Measurements from ENCODE around the gene SPCS3.
"Not testable (repeated sequence)": the region's sequence is repeated elsewhere in the genome, so short reads cannot be mapped to it uniquely, and the experiment has no call there.

SPCS3 gene

DNA sequence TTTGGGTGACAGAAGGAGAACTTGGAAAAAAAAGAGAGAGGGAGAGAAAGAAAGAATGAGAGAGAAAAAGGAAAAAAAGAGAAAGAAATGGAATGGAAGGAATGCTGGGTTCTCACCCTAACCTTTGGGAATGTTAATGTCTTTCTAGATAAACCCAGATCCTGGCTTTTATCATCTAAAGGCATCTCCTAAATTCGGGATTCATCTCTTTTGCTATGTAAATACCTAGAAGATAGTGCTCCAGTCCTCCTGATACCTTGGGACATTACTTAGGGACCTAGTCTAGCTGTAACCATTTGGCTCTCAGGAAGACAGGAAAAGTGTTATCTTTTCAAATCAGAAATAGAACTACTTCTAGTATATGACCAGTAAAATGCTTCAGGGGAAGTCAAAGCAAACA, 15.8 kb upstream of the SPCS3 start:
- no peak for DNase-seq (ENCODE audit: low read depth, low spot score)

DNA sequence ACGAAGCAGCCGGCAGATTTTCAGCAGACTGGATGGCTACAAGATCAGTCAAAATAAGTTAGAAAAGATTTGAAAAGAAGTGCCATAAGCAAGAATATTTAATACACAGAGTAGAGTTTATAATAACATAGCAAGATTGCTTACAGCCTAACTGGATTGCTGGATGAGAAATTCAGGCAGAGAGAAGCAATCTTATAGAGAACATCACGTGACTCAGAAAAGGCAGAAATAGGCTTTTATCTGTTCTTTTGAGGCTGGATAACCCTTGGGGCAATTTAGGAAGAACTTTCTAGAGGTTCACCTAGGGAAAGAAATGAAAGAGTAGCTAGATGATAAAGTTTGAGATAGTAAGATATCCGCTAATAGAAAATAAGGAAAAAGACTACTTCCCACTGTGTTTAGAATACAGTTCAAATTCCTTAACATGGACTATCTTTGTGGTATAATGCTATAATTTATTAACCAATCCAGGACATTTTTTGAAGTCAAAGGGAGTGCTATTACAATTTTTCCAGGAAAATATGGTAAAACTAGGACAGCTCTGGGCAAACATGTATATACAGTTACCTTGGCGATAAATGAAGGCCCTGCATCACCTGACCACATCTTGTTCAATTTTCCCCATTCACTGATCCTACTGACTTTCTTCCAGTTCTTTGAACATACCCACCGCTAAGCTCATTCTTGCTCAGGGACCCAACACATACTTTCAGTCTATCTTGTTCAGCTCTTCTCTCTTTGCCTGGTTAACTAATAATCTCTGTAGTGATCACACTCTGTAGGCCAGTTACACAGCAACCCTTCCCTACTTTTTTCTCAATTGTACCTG, 12.7 kb upstream of the SPCS3 start:
- DNase-seq (ENCODE audit: low read depth, low spot score) = no peak

DNA sequence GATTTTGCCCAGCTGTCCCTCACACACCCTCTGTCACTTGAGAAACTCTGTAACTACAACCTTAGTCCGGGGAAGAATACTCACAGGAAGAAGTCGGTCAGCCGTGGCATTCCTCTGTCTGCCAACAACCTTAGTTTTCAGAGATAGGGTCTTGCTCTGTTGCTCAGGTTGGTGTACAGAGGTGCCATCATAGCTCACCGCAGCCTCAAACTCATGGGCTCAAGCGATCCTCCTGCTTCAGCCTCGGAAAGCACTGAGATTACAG, 12.2 kb upstream of the SPCS3 start:
- DNase-seq (ENCODE audit: low read depth, low spot score) = no peak

DNA sequence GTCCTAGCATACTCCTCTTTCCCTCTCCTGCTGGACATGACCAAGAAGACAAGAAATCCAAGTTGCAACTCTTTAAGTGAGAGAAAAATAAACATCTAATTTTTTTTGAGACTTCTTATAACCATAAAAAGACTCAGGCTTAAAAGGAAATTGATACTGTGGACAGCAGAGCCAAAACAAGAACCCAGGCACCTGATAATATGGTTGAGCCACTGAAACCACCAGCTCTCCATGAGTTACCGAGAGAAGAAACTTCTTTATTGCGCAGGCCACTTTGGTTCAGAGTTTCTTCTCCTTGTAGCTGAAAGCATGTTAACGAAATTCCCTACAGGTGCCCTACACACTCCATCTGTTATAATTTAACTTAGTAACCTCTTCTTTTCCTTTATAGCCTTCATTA, 11.3 kb upstream of the SPCS3 start:
- no peak for DNase-seq (ENCODE audit: low read depth, low spot score)

DNA sequence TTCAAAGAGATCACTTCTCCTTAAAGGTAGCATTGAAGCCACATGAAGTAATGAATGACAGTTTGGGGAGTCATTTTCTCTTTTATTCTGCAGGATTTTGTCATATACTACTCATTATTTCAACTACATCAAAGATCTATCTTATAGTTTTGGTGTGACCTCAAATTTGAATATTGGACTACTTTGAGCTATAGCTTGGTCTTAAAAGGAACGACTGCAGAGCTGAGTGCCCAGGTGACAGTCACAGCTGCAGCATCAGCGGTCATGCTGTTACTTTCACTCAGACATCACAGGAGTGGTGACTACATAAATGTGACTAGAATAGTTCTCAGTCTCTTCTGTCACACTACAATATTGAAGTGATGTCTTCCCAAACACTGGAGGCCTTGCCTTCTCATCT, 10.7 kb upstream of the SPCS3 start:
- DNase-seq (ENCODE audit: low read depth, low spot score) = no peak

- no peak for DNase-seq (ENCODE audit: low read depth, low spot score)
Measured at GRCh38 chr4:176309772-176310171, 10.0 kb upstream of the SPCS3 start.

DNA sequence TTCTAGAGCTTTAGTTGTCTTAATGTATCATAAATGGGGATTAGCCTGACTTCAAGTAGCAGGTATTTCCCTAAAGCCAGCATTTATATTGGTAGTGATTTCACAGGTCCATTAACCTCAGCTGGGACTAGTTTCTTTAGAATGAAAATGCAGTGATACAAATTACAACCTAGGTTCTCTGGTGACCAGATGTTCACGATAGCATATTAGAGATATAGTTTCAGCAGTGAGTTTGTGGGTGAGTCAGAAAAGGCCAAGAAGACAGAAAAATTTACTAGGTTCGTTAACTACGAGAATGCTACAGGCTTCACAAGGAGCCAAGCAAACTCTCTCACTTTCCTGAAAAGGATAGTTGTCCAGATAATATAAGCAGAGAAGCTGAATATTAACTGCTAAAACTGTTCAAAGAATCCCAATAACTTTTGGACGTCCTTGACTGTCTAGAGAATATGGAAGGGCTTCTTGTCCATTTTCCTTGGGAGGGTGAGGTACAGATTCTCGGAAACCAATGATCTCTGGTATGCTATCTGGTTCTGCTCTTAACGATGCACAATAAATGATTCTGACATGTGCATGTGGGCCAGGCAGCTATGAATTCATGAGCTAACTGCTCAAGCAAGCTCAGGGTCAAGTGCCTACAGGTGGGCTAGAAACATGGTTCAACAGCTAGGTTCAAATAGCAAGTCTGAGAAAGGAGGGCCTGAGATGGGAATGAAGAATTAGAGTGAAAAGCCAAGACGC, 6.0 kb upstream of the SPCS3 start:
- DNase-seq (ENCODE audit: low read depth, low spot score) = no peak

DNA sequence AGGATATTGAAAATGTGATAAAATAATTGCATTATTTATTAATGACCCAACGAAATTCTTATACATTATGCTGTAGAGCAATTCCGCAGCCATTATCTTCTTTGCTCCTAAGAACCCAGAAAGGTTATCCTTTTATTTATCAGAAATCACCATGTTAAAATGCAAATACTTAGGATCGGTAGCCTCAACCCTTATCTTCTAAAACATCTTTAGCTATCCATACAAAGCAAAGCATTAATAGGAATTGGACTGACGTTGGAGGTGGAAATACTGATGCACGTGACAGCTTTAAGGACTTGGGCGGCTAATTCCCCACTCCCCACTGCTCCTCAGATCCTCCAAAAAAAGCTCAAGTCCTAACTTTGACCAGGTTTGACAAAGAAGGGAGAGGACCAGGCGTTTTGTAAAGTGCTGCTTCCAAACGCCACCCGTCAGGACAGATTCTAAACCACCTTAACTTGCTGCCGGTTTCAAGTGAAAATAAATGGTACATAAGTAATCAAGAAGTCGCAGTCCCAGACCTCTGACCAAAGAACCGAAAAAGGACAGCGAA, 539 bp upstream of the SPCS3 start:
- no peak for DNase-seq (ENCODE audit: low read depth, low spot score)

- DNase-seq (ENCODE audit: low read depth, low spot score) = no peak
Measured at GRCh38 chr4:176320340-176320975, 692 bp downstream of the SPCS3 start.

GRCh38 chr4:176320976-176321361, 1.2 kb downstream of the SPCS3 start:
- DNase-seq (ENCODE audit: low read depth, low spot score) = no peak

- no peak for DNase-seq (ENCODE audit: low read depth, low spot score)
Measured at GRCh38 chr4:176321589-176321988, 1.8 kb downstream of the SPCS3 start.

DNA sequence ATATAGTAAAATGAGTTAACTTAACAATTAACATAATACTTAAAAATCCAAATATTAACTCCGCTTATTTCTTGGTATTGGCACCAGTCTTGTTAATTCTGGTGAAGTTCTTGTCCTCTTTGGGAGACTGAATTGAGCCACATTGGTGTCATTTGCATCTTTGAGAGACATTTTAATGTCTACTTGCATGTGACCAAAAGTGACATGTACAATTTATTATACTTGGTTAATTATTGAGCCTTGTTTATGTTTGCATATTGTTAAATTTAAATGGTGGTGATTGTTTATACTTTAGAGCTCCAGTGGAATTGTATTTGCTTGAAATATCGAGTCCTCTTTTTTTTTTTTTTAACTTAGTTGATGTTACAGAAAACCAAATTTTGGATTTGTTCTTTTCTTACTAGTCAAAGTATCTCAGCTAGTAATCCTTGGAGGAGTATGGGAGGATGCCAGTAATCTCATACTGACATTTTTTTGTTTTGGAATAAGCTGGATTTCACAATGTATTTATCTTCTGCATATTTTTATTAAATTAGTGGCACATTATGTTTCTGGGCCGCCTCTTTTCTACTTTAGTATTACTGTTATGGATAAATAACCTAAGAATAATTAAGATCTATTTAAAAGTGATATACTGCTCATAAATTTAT, 3.9 kb downstream of the SPCS3 start:
- no peak for DNase-seq (ENCODE audit: low read depth, low spot score)

DNA sequence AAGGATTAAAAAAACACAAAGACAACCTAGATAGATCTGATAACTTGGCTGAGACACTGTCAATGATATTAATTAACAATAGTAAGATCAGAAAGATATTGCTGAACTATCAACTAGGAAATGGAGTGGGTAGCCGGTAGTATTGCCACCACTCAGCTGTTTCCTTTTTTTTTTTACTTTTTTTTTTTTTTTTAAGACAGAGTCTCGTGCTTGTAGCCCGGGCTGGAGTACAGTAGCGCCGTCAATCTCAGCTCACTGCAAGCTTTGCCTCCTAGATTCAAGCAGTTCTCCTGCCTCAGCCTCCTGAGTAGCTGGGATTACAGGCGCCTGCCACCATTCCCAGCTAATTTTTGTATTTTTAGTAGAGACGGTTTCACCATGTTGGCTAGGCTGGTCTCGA, 5.1 kb downstream of the SPCS3 start:
- DNase-seq (ENCODE audit: low read depth, low spot score) = not testable (repeated sequence)

DNA sequence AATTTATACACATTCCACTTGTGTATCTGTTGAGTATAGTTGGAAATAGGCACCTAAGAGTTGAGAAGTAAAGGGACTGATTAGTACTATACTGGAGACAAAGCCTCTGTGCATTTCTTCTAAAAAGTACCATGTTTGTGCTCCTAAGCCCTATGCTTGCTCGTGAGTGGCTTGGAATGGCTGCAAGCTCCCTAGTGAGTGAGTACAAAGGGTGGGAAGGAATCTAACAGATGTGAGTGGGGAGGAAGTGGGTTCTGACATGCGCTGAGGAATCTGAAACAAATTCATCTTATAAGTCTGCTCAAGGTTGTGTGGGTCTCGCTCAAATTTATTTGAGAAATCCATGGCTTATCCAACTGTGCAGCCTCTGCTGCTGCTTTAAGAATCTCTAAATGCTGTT, 13.3 kb downstream of the SPCS3 start:
- DNase-seq (ENCODE audit: low read depth, low spot score) = no peak

- no peak for DNase-seq (ENCODE audit: low read depth, low spot score)
Measured at GRCh38 chr4:176334066-176334465, 14.3 kb downstream of the SPCS3 start.

DNA sequence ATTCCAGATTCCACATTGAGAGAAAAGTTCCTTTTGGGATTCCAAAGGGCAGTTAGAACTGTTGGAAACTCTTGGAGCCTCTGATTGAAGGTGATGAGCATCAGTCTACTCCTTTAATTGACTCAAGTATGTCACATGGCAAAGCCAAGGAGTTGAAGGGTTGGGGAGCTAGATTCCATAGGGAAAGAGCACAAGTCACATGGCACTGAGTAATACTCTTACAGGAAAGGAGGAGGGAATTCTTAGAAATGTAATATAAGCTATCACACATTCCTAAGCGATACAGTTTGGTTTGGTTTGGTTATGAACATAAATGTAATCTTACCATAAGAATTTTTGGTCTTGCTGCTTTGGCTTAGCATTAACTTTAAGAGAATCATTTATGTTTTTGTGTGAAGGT, 15.7 kb downstream of the SPCS3 start:
- no peak for DNase-seq (ENCODE audit: low read depth, low spot score)

DNA sequence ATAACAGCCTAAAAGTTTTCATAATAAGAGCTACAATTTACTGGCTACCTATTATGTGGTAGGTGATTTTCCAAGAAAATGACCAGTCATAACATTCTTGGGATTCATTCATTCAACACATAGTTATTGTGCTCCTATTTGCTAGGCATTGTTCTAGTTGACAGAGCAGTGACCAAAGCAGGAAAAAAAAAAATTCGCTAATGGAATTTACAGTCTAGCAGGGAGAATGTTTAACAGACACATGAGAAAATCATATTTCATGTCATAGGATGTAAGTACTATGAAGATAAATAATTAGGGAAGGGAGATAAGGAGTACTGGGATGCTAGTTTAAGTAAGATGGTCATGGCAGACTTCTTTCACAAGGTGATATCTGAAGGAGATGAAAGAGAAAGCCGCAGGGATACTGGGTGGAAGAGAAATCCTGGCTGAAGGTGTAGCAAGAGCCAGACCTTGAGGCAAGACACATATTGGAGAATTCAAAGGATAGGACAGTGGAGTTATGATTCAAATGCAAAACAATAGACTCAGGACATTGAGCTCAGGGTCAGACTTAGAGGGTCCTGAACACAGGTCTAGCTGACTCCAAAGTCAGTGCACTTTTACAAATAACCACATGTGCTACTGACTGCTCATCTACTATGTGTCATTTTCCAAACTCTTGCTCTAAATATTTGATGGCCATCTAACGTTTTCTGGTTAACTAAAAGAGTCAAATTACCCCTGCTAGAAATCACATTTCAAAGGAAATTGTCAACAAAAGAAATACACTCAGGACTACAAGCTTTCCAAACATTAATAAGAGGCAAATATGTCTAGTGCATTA, 20.4 kb downstream of the SPCS3 start:
- no peak for DNase-seq (ENCODE audit: low read depth, low spot score)

GRCh38 chr4:176340871-176341685, 21.3 kb downstream of the SPCS3 start:
- DNase-seq (ENCODE audit: low read depth, low spot score) = no peak

DNA sequence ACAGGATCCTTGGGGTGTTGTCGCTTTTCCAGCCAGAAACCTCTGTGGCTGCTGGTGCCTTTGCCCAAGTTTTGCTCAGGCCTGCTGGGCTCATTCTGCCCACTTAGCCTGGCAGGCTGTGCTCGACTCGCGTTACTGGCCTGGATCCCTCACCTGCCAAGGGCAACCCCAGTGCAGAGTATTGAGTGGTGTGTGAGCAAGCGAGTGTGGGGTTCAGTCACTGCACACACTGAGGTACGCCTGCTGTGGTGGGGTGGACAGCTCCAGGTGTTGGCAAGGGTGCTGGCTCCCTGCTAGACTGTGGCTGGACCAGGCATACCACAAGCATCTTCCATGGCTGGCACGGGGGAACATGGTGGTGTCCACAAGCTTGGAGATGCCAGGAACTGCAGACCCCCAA, 22.6 kb downstream of the SPCS3 start:
- DNase-seq (ENCODE audit: low read depth, low spot score) = no peak

DNA sequence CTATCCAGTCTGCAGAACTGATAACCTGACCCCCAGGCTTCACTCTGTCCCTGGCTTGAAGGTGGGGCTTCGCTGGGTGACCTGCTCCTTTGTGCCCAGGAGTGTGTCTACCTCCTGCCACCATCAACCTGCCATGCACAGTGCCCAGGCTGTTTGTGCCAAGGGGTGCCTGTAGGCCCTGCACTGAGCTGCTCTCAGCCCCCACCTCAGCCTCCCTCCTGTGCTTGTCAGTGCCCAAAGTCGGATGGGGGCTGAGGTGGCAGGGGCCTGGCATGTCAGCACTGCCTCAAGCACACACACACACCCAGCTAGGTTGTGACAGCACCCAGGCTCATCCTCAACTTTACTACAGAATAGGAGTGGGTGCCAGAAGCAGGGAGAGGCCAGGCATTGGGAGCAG, 23.5 kb downstream of the SPCS3 start:
- DNase-seq (ENCODE audit: low read depth, low spot score) = no peak
